ENCODE data around the gene STK17A. TPM values are rescaled to one million over a fixed set of nuclear protein-coding genes. Genes with fewer than 3 reads are reported as not detected.

Gene STK17A
- polyA plus RNA-seq (ENCODE audit: insufficient read depth in 1 of 5, insufficient read length in 5 of 5, low replicate concordance in 1 of 5), result 10 to 100 TPM; 21.7 to 32.9 (median 31.4) TPM
- long read RNA-seq, donor 1, transcript STK17A-201 (7 exons, 3,368 nt), result major isoform, 12 of 20 reads
- long read RNA-seq, donor 1, partial matches to known transcripts, result 7 of 20 reads
- long read RNA-seq, donor 1, other reads (novel, unspliced or antisense), result 0 of 20 reads
- long read RNA-seq, donor 2, partial matches to known transcripts, result 0 of 4 reads
- long read RNA-seq, donor 2, other reads (novel, unspliced or antisense), result 0 of 4 reads
- long read RNA-seq, donor 3, partial matches to known transcripts, result 90 of 92 reads
- long read RNA-seq, donor 3, other reads (novel, unspliced or antisense), result 0 of 92 reads
- long read RNA-seq, donor 4, transcript STK17A-201 (7 exons, 3,368 nt), result major isoform, 6 of 7 reads
- long read RNA-seq, donor 4, partial matches to known transcripts, result 0 of 7 reads
- long read RNA-seq, donor 4, other reads (novel, unspliced or antisense), result 0 of 7 reads
- long read RNA-seq, donor 5, transcript STK17A-201 (7 exons, 3,368 nt), result major isoform, 13 of 122 reads
- long read RNA-seq, donor 5, partial matches to known transcripts, result 103 of 122 reads
- long read RNA-seq, donor 5, other reads (novel, unspliced or antisense), result 6 of 122 reads
- long read RNA-seq, donor 6, transcript STK17A-201 (7 exons, 3,368 nt), result major isoform, 8 of 66 reads
- long read RNA-seq, donor 6, partial matches to known transcripts, result 57 of 66 reads
- long read RNA-seq, donor 6, other reads (novel, unspliced or antisense), result 0 of 66 reads
- long read RNA-seq, donor 7, partial matches to known transcripts, result 101 of 105 reads
- long read RNA-seq, donor 7, other reads (novel, unspliced or antisense), result 0 of 105 reads
- long read RNA-seq, donor 8, partial matches to known transcripts, result 38 of 46 reads
- long read RNA-seq, donor 8, other reads (novel, unspliced or antisense), result 5 of 46 reads

- peak; percentile 87 to 88 for DNase-seq
These were observed at the start of gene STK17A for GRCh38 chr7:43582503-43583423. STK17A (plus strand) TSS chr7:43583108; CDS start chr7:43583244, 136 bp downstream.

- peak in 1 of 2 donors; percentile 24 for DNase-seq
These were observed 49.0 kb upstream of the STK17A start for GRCh38 chr7:43533801-43534479.

GRCh38 chr7:43535031-43535451 is 47.9 kb upstream of the STK17A start:
- DNase-seq, result no peak

- no peak for DNase-seq
These were observed 46.9 kb upstream of the STK17A start for GRCh38 chr7:43535810-43536585.

GRCh38 chr7:43536773-43537172 is 46.1 kb upstream of the STK17A start:
- DNase-seq, result no peak

GRCh38 chr7:43537765-43538403 is 45.0 kb upstream of the STK17A start:
- DNase-seq, result no peak

GRCh38 chr7:43538404-43538771 is 44.5 kb upstream of the STK17A start:
- DNase-seq, result no peak

- DNase-seq, result no peak
These were observed 42.4 kb upstream of the STK17A start for GRCh38 chr7:43540471-43540870.

GRCh38 chr7:43542716-43543115 is 40.2 kb upstream of the STK17A start:
- DNase-seq, result no peak

GRCh38 chr7:43546231-43546630 is 36.7 kb upstream of the STK17A start:
- DNase-seq, result no peak

- no peak for DNase-seq
These were observed 32.5 kb upstream of the STK17A start for GRCh38 chr7:43550427-43550826.

- no peak for DNase-seq
These were observed 30.8 kb upstream of the STK17A start for GRCh38 chr7:43552122-43552521.

GRCh38 chr7:43553999-43554398 is 28.9 kb upstream of the STK17A start:
- DNase-seq, result peak in 1 of 2 donors; percentile 31

GRCh38 chr7:43554423-43554822 is 28.5 kb upstream of the STK17A start:
- no peak for DNase-seq

- no peak for DNase-seq
These were observed 24.9 kb upstream of the STK17A start for GRCh38 chr7:43557831-43558495.

GRCh38 chr7:43559171-43559945 is 23.6 kb upstream of the STK17A start:
- no peak for DNase-seq

GRCh38 chr7:43559946-43560335 is 23.0 kb upstream of the STK17A start:
- DNase-seq, result no peak

- no peak for DNase-seq
These were observed 22.1 kb upstream of the STK17A start for GRCh38 chr7:43560742-43561330.

Measured in right lung (tissue), 10 donors.